Measurements from ENCODE around the gene TSC22D2. TPM values are rescaled to one million over a fixed set of nuclear protein-coding genes. Genes with fewer than 3 reads are reported as not detected.

The TSC22D2 gene
- total RNA-seq, 2 donors from 2014 or later: 37.8 to 51.6 TPM

GRCh38 chr3:150410311-150411105, 2.4 kb downstream of the TSC22D2 start:
- H3K4me3 Mint-ChIP-seq: peak overlapping the region; percentile 97
- no peak for ATAC-seq
- no peaks in the 10 kb centered on the region for H3K27me3 Mint-ChIP-seq
- H3K4me1 Mint-ChIP-seq: peaks cover 41% of the 10 kb centered on the region
- H3K36me3 Mint-ChIP-seq (ENCODE audit: low read depth): no peaks in the 10 kb centered on the region
- no peaks in the 10 kb centered on the region for H3K9me3 ChIP-seq (ENCODE audit: control insufficient read depth, low read length, poor library complexity, severe bottlenecking)
- peak overlapping the region; percentile 87 for H3K27ac Mint-ChIP-seq
- DNase-seq: peak; percentile 9 to 17 (median 11)

- ATAC-seq (no peak), DNase-seq (no peak)
- Mint-ChIP-seq H3K27me3 (no peaks in the 10 kb centered on the region), H3K27ac (peak overlapping the region; percentile 82), H3K4me3 (peak overlapping the region; percentile 97), H3K4me1 (peaks cover 47% of the 10 kb centered on the region), H3K36me3 (ENCODE audit: low read depth) (no peaks in the 10 kb centered on the region)
- no peaks in the 10 kb centered on the region for H3K9me3 ChIP-seq (ENCODE audit: control insufficient read depth, low read length, poor library complexity, severe bottlenecking)
These were observed 3.0 kb downstream of the TSC22D2 start for GRCh38 chr3:150411106-150411460.

GRCh38 chr3:150411546-150411945, 3.4 kb downstream of the TSC22D2 start:
- ATAC-seq (no peak), DNase-seq (no peak)
- Mint-ChIP-seq H3K4me3 (peak overlapping the region; percentile 97), H3K36me3 (ENCODE audit: low read depth) (no peaks in the 10 kb centered on the region), H3K4me1 (peaks cover 47% of the 10 kb centered on the region), H3K27ac (peak overlapping the region; percentile 82), H3K27me3 (no peaks in the 10 kb centered on the region)
- no peaks in the 10 kb centered on the region for H3K9me3 ChIP-seq (ENCODE audit: control insufficient read depth, low read length, poor library complexity, severe bottlenecking)

- H3K27me3 Mint-ChIP-seq: no peaks in the 10 kb centered on the region
- H3K4me3 Mint-ChIP-seq: peak overlapping the region; percentile 97
- peak overlapping the region; percentile 82 for H3K27ac Mint-ChIP-seq
- H3K4me1 Mint-ChIP-seq: peaks cover 47% of the 10 kb centered on the region
- DNase-seq: no peak
- H3K36me3 Mint-ChIP-seq (ENCODE audit: low read depth): no peaks in the 10 kb centered on the region
- no peaks in the 10 kb centered on the region for H3K9me3 ChIP-seq (ENCODE audit: control insufficient read depth, low read length, poor library complexity, severe bottlenecking)
- no peak for ATAC-seq
These were observed 3.9 kb downstream of the TSC22D2 start for GRCh38 chr3:150411976-150412375.

- Mint-ChIP-seq H3K27me3 (no peaks in the 10 kb centered on the region), H3K4me1 (peaks cover 53% of the 10 kb centered on the region), H3K4me3 (peak overlapping the region; percentile 97), H3K27ac (peak overlapping the region; percentile 82), H3K36me3 (ENCODE audit: low read depth) (no peaks in the 10 kb centered on the region)
- DNase-seq (no peak), ATAC-seq (no peak)
- no peaks in the 10 kb centered on the region for H3K9me3 ChIP-seq (ENCODE audit: control insufficient read depth, low read length, poor library complexity, severe bottlenecking)
These were observed 4.6 kb downstream of the TSC22D2 start for GRCh38 chr3:150412561-150413231.

- DNase-seq: no peak
- peak overlapping the region; percentile 58 for H3K4me3 Mint-ChIP-seq
- H3K9me3 ChIP-seq (ENCODE audit: control insufficient read depth, low read length, poor library complexity, severe bottlenecking): no peaks in the 10 kb centered on the region
- H3K27ac Mint-ChIP-seq: no peak overlapping the region
- no peaks in the 10 kb centered on the region for H3K36me3 Mint-ChIP-seq (ENCODE audit: low read depth)
- ATAC-seq: no peak
- peaks cover 61% of the 10 kb centered on the region for H3K4me1 Mint-ChIP-seq
- H3K27me3 Mint-ChIP-seq: no peaks in the 10 kb centered on the region
These were observed 6.2 kb downstream of the TSC22D2 start for GRCh38 chr3:150414258-150414657.

- Mint-ChIP-seq H3K27ac (no peak overlapping the region), H3K27me3 (no peaks in the 10 kb centered on the region), H3K4me3 (peak overlapping the region; percentile 58), H3K36me3 (ENCODE audit: low read depth) (no peaks in the 10 kb centered on the region), H3K4me1 (peaks cover 62% of the 10 kb centered on the region)
- no peak for ATAC-seq
- no peaks in the 10 kb centered on the region for H3K9me3 ChIP-seq (ENCODE audit: control insufficient read depth, low read length, poor library complexity, severe bottlenecking)
- no peak for DNase-seq
These were observed 6.9 kb downstream of the TSC22D2 start for GRCh38 chr3:150414959-150415358.

- Mint-ChIP-seq H3K36me3 (ENCODE audit: low read depth) (no peaks in the 10 kb centered on the region), H3K4me1 (peaks cover 51% of the 10 kb centered on the region), H3K27ac (no peak overlapping the region), H3K4me3 (peak overlapping the region; percentile 31), H3K27me3 (no peaks in the 10 kb centered on the region)
- DNase-seq: no peak
- no peak for ATAC-seq
- H3K9me3 ChIP-seq (ENCODE audit: control insufficient read depth, low read length, poor library complexity, severe bottlenecking): no peaks in the 10 kb centered on the region
These were observed 11.2 kb downstream of the TSC22D2 start for GRCh38 chr3:150419076-150419868.

- H3K9me3 ChIP-seq (ENCODE audit: control insufficient read depth, low read length, poor library complexity, severe bottlenecking): no peaks in the 10 kb centered on the region
- ATAC-seq (no peak), DNase-seq (no peak)
- H3K4me3 Mint-ChIP-seq: no peak overlapping the region
- no peak overlapping the region for H3K27ac Mint-ChIP-seq
- no peaks in the 10 kb centered on the region for H3K36me3 Mint-ChIP-seq (ENCODE audit: low read depth)
- no peaks in the 10 kb centered on the region for H3K27me3 Mint-ChIP-seq
- H3K4me1 Mint-ChIP-seq: peaks cover 46% of the 10 kb centered on the region
These were observed 11.9 kb downstream of the TSC22D2 start for GRCh38 chr3:150419959-150420358.

GRCh38 chr3:150421256-150421655, 13.2 kb downstream of the TSC22D2 start:
- Mint-ChIP-seq H3K36me3 (ENCODE audit: low read depth) (no peaks in the 10 kb centered on the region), H3K4me3 (no peak overlapping the region), H3K27me3 (no peaks in the 10 kb centered on the region), H3K27ac (no peak overlapping the region), H3K4me1 (peaks cover 41% of the 10 kb centered on the region)
- H3K9me3 ChIP-seq (ENCODE audit: control insufficient read depth, low read length, poor library complexity, severe bottlenecking): no peaks in the 10 kb centered on the region
- DNase-seq: no peak
- ATAC-seq: no peak

GRCh38 chr3:150421799-150422548, 13.9 kb downstream of the TSC22D2 start:
- H3K4me1 Mint-ChIP-seq: peaks cover 45% of the 10 kb centered on the region
- DNase-seq: no peak
- H3K4me3 Mint-ChIP-seq: peak overlapping the region; percentile 22
- H3K9me3 ChIP-seq (ENCODE audit: control insufficient read depth, low read length, poor library complexity, severe bottlenecking): no peaks in the 10 kb centered on the region
- no peaks in the 10 kb centered on the region for H3K36me3 Mint-ChIP-seq (ENCODE audit: low read depth)
- no peaks in the 10 kb centered on the region for H3K27me3 Mint-ChIP-seq
- peak; percentile 27 for ATAC-seq
- H3K27ac Mint-ChIP-seq: no peak overlapping the region

- H3K36me3 Mint-ChIP-seq (ENCODE audit: low read depth): no peaks in the 10 kb centered on the region
- H3K9me3 ChIP-seq (ENCODE audit: control insufficient read depth, low read length, poor library complexity, severe bottlenecking): no peaks in the 10 kb centered on the region
- peaks cover 41% of the 10 kb centered on the region for H3K4me1 Mint-ChIP-seq
- no peak overlapping the region for H3K4me3 Mint-ChIP-seq
- ATAC-seq (no peak), DNase-seq (no peak)
- H3K27me3 Mint-ChIP-seq: no peaks in the 10 kb centered on the region
- no peak overlapping the region for H3K27ac Mint-ChIP-seq
These were observed 14.8 kb downstream of the TSC22D2 start for GRCh38 chr3:150422907-150423306.

GRCh38 chr3:150423761-150424160, 15.7 kb downstream of the TSC22D2 start:
- H3K9me3 ChIP-seq (ENCODE audit: control insufficient read depth, low read length, poor library complexity, severe bottlenecking): no peaks in the 10 kb centered on the region
- H3K4me3 Mint-ChIP-seq: no peak overlapping the region
- H3K4me1 Mint-ChIP-seq: peaks cover 40% of the 10 kb centered on the region
- no peaks in the 10 kb centered on the region for H3K27me3 Mint-ChIP-seq
- no peaks in the 10 kb centered on the region for H3K36me3 Mint-ChIP-seq (ENCODE audit: low read depth)
- H3K27ac Mint-ChIP-seq: no peak overlapping the region
- DNase-seq (no peak), ATAC-seq (no peak)
